ENCODE data around the gene TAX1BP1.
"Not testable (repeated sequence)": the region's sequence is repeated elsewhere in the genome, so short reads cannot be mapped to it uniquely, and the experiment has no call there.

TAX1BP1 gene

GRCh38 chr7:27843584-27844305, 103.8 kb downstream of the TAX1BP1 start:
- no peak for TF ChIP-seq CTCF (IDR thresholded peaks at IDR 0.05; ENCODE audit: low read length, missing control alignments)
- no peak overlapping the region for H3K4me3 ChIP-seq (replicated peaks; ENCODE audit: low read depth, low read length)
- DNase-seq (ENCODE audit: low read depth): no peak

- no peak for DNase-seq (ENCODE audit: low read depth)
- no peak overlapping the region for H3K4me3 ChIP-seq (replicated peaks; ENCODE audit: low read depth, low read length)
- no peak for TF ChIP-seq CTCF (IDR thresholded peaks at IDR 0.05; ENCODE audit: low read length, missing control alignments)
These were observed 106.4 kb downstream of the TAX1BP1 start for GRCh38 chr7:27846388-27846787.

- no peak for TF ChIP-seq CTCF (IDR thresholded peaks at IDR 0.05; ENCODE audit: low read length, missing control alignments)
These were observed 110.6 kb downstream of the TAX1BP1 start for GRCh38 chr7:27850531-27850930.

GRCh38 chr7:27856703-27857485, 116.9 kb downstream of the TAX1BP1 start:
- not testable (repeated sequence) for DNase-seq (ENCODE audit: low read depth); H3K4me3 ChIP-seq (replicated peaks; ENCODE audit: low read depth, low read length)

More at GRCh38 chr7:27850531-27850930, 110.6 kb downstream of the TAX1BP1 start:
- no peak for DNase-seq (ENCODE audit: low read depth)
- no peak overlapping the region for H3K4me3 ChIP-seq (replicated peaks; ENCODE audit: low read depth, low read length)

GRCh38 chr7:27860800-27861199, 120.8 kb downstream of the TAX1BP1 start:
- no peak for DNase-seq (ENCODE audit: low read depth)
- TF ChIP-seq CTCF (IDR thresholded peaks at IDR 0.05; ENCODE audit: low read length, missing control alignments): no peak
- H3K4me3 ChIP-seq (replicated peaks; ENCODE audit: low read depth, low read length): no peak overlapping the region

GRCh38 chr7:27861747-27862146, 121.8 kb downstream of the TAX1BP1 start:
- TF ChIP-seq CTCF (IDR thresholded peaks at IDR 0.05; ENCODE audit: low read length, missing control alignments): no peak
- H3K4me3 ChIP-seq (replicated peaks; ENCODE audit: low read depth, low read length): no peak overlapping the region
- no peak for DNase-seq (ENCODE audit: low read depth)

- no peak overlapping the region for H3K4me3 ChIP-seq (replicated peaks; ENCODE audit: low read depth, low read length)
- DNase-seq (ENCODE audit: low read depth): no peak
- no peak for TF ChIP-seq CTCF (IDR thresholded peaks at IDR 0.05; ENCODE audit: low read length, missing control alignments)
These were observed 123.9 kb downstream of the TAX1BP1 start for GRCh38 chr7:27863880-27864279.
